Muscle layer of colon (tissue), 2 donors: ENCODE measurements around the gene MED31.
"Not testable (repeated sequence)": the region's sequence is repeated elsewhere in the genome, so short reads cannot be mapped to it uniquely, and the experiment has no call there.

ENCODE experiments used
- H3K27ac ChIP-seq: one replicate; pipeline ENCODE4 v1.7.0; 2013; ENCODE audit warnings: low read depth, mild to moderate bottlenecking, low read length, moderate library complexity
- H3K27me3 ChIP-seq, 2 donors: one replicate each; pipeline ENCODE4 v1.7.0; 2013; ENCODE audit warnings: low read length in 2 of 2, mild to moderate bottlenecking in 2 of 2; ENCODE audit not compliant: insufficient read depth in 2 of 2, control insufficient read depth in 1 of 2
- H3K36me3 ChIP-seq: one replicate; pipeline ENCODE4 v1.7.0; 2013; ENCODE audit warnings: mild to moderate bottlenecking, low read length; ENCODE audit not compliant: insufficient read depth
- H3K4me1 ChIP-seq: one replicate; pipeline ENCODE4 v1.7.0; 2013; ENCODE audit warnings: mild to moderate bottlenecking, low read length; ENCODE audit not compliant: insufficient read depth
- H3K4me3 ChIP-seq, 2 donors: one replicate each; pipeline ENCODE4 v1.7.0; 2013; ENCODE audit warnings: low read length in 2 of 2, low read depth in 1 of 2, mild to moderate bottlenecking in 1 of 2, moderate library complexity in 1 of 2
- H3K9ac ChIP-seq: one replicate; pipeline ENCODE4 v1.7.0; 2013; ENCODE audit warnings: low read length
- H3K9me3 ChIP-seq: one replicate; pipeline ENCODE4 v1.7.0; 2013; ENCODE audit warnings: mild to moderate bottlenecking, low read length
- donor health status: abdominal sarcoma.
- donor health status: Adenocarcinoma of cecum.

Gene MED31

DNA sequence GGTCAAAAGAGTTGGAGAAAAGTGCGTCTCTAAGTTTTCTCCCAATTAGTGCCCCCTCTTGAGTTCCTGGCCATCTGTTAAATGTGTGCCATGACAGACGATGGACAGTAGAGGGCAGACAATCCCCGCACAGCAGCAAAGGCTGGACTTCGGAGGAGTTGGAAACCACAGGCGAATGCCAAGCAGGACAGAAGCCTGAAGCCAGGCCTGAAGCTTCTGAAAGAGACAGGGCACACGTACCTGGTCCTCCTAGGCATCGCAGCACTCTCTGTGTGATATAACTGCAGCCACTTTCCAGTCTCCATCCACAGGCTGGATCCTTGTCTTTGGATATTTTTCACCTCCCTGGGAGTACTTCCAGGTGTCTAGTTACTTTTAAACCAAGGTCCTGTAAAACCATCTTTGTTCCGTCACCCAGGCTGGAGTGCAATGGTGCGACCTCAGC is 14.7 kb upstream of the MED31 start:
- Histone ChIP-seq H3K36me3 (no peaks in the 10 kb centered on the region), H3K27me3 (peaks cover 0 to 6% of the 10 kb centered on the region in 2 donors), H3K27ac (no peak overlapping the region), H3K4me3 (no peak overlapping the region), H3K9me3 (no peaks in the 10 kb centered on the region), H3K9ac (no peak overlapping the region), H3K4me1 (no peaks in the 10 kb centered on the region)

DNA sequence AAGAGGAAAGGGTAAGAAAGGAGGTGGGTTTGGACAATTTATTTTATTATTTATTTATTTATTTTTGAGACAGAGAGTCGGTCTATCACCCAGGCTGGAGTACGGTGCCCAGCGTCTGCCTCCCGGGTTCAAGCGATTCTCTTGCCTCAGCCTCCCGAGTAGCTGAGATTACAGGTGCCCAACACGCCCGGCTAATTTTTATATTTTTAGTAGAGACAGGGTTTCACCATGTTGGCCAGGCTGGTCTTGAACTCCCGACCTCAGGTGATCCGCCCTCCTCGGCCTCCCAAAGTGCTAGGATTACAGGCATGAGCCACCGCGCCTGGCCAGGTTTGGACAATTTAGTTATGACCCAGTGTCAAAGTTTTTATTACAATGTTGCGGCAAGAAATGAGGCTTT is 11.8 kb upstream of the MED31 start:
- not testable (repeated sequence) for H3K9me3 ChIP-seq, H3K9ac ChIP-seq, H3K36me3 ChIP-seq, H3K27ac ChIP-seq, H3K4me3 ChIP-seq, H3K4me1 ChIP-seq, H3K27me3 ChIP-seq

DNA sequence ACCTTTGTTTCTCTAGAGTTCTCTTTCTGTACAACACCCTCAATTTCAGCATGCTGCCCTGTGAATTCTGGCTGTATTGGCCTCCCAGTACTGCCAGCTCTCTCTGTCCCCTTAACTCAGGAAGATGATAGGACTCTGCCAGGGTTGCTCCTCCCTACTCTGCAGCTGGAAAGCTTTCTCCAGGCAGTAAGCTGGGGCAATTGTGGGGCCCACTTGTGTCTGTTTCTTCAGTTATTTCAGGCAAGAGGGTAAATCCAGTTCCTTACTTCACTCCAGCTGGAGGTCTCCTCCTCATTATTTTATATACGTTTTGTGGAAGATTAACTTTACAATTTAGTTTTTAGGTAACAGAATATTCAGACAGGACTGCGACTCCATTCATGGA is 10.1 kb upstream of the MED31 start:
- Histone ChIP-seq H3K27me3 (peaks cover 0 to 5% of the 10 kb centered on the region in 2 donors), H3K4me1 (no peaks in the 10 kb centered on the region), H3K9me3 (no peaks in the 10 kb centered on the region), H3K4me3 (no peak overlapping the region), H3K36me3 (no peaks in the 10 kb centered on the region), H3K9ac (no peak overlapping the region), H3K27ac (no peak overlapping the region)

DNA sequence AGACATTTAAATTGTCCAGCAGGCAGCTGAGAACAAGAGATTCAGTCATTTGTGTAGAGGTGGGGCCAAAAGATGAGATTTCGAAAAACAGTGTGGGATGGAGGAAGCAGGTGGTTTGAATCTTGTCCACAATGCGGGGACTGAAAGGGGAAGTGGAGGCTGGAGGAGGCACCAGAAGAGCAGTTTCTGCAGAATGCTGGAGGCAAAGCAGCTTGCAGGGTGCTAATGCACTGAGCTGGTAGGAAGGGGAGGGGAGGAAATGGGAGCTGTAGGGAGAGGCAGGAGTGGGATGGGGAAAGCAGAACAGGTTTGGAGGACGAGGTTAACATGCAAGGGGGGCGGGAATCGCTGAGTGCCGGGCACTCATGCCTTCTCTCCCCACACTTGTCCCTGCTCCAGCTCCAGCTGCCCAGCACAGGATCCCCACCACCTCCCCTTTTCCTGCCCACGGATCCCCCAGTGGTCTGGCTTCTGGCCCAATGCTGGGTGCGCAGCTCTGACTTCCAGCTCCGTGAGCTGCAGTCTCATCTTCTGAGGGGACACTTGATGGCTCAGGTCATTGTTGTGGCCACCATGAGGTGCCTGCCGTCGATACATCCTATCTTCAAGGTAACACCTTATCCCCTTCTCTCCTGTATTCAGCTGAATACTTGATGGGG is 9.5 kb upstream of the MED31 start:
- no peak overlapping the region for H3K27ac ChIP-seq
- H3K27me3 ChIP-seq = peaks cover 0 to 5% of the 10 kb centered on the region in 2 donors
- H3K4me1 ChIP-seq = no peaks in the 10 kb centered on the region
- H3K4me3 ChIP-seq = no peak overlapping the region
- H3K36me3 ChIP-seq = no peaks in the 10 kb centered on the region
- H3K9me3 ChIP-seq = no peaks in the 10 kb centered on the region
- no peak overlapping the region for H3K9ac ChIP-seq

DNA sequence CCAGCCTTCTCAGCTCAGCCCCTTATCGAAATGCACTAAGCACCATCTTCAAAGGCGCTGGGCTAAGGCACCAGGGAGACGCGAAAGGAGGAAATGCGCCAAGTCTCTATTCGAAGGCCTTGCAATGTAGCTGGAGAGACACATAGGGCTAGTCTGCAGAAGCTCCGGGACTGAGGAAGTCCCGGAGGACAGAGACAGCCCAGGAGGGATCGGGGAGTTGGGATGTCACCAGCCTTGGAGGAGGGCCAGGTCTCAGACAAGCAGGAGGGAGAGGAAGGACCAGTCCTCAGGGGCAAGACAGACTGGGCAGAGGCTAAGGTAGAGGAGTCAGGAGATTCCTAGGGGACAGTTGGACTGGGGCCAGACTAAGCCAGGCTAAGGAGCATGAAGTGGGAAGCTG is 8.7 kb upstream of the MED31 start:
- H3K27me3 ChIP-seq = peaks cover 4 to 10% of the 10 kb centered on the region in 2 donors
- H3K27ac ChIP-seq = no peak overlapping the region
- H3K9me3 ChIP-seq = no peaks in the 10 kb centered on the region
- no peaks in the 10 kb centered on the region for H3K4me1 ChIP-seq
- no peak overlapping the region for H3K4me3 ChIP-seq
- H3K9ac ChIP-seq = no peak overlapping the region
- H3K36me3 ChIP-seq = no peaks in the 10 kb centered on the region

DNA sequence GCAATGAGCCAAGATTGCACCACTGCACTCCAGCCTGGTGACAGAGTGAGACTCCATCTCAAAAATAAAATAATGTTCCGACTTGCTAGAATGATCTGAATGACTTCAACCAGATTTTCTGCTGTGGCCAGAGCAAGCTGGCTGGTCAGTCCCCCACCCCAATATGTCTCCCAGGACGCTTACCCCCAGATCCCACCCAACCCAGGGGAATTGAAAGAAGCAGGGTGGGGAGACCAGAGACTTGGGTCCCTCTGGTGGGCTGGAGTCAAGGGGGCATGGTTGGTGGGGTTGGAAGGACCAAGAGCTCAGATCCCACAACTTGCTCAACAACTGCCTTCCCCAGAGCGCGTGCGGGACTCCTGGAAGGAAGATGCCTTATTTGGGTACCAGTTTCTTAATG is 7.0 kb upstream of the MED31 start:
- not testable (repeated sequence) for H3K27ac ChIP-seq, H3K9me3 ChIP-seq, H3K9ac ChIP-seq, H3K36me3 ChIP-seq, H3K4me3 ChIP-seq, H3K4me1 ChIP-seq
- peaks cover 12 to 18% of the 10 kb centered on the region in 2 donors for H3K27me3 ChIP-seq

DNA sequence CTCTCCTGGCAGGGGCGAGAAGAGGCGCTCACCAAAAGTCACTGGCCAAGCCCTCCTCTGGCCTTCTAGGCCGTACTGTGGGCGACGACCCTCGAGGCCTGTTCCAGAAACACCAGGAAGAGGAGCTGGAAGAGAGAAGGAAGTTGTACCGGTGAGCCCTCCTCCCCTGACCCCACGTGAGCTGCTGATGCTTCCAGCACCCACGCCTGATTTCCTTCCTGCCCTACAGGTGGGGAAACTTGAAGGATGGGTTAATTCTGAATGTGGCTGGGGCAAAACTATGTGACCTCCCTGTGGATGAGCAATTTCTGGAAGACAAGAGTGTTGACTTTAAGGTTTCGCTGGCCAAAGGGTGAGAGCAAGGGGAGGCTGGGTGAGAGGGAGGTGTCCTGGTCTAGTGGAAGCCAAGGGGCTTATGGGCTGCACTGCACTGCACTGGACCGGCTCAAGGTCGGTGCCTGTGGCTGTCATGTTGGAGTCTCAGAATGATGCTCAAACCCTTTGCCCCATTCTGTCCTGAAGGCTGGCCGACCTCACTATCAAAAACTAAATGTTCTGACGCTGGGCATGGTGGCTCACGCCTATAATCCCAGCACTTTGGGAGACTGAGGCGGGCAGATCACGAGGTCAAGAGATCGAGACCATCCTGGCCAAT is 6.4 kb upstream of the MED31 start:
- H3K36me3 ChIP-seq = no peaks in the 10 kb centered on the region
- no peak overlapping the region for H3K9ac ChIP-seq
- peaks cover 12 to 18% of the 10 kb centered on the region in 2 donors for H3K27me3 ChIP-seq
- H3K9me3 ChIP-seq = no peaks in the 10 kb centered on the region
- H3K4me3 ChIP-seq = no peak overlapping the region
- no peak overlapping the region for H3K27ac ChIP-seq
- peaks cover under 1% of the 10 kb centered on the region for H3K4me1 ChIP-seq

DNA sequence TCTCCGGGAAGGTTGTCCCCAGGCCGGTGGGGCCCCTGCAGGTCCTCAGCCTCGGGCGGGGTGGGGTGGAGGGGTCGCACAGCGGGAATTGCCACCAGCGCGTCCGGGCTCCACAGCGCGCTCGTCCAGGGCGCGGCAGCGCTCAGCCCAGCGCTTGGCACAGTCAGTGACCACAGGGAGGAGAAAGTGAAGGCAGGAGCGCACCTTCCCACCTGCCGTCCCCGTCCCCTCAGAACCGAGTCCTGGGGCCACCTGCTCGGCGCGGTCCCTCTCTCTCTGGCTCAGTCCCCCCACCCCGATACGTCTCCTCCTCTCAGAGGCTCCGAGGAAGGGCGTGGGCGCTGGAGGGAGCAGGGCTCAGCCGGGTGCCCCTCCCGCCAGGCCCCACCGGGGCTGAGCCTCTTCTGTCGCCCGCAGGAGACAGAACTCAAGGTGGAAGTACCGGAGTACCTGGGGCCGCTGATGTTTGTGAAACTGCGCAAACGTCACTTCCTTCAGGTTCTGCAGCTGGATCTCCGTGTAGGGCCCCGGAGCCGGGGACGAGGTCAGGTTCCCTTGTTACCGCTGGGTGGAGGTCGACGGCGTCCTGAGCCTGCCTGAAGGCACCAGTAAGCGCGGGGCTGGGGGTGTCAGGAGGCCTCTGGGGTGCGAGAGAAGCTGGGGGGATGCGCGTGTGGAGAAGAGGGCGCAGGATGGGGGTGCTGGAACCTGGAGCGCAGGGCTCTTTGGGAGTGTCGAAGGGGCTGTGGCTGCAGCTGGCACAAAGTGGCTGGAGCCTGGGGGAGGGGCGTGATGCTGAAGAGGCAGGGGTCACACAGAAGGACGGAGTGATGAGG is 5.6 kb upstream of the MED31 start:
- not testable (repeated sequence) for H3K36me3 ChIP-seq, H3K4me3 ChIP-seq, H3K4me1 ChIP-seq, H3K9ac ChIP-seq, H3K27ac ChIP-seq, H3K9me3 ChIP-seq
- peaks cover 12 to 18% of the 10 kb centered on the region in 2 donors for H3K27me3 ChIP-seq

DNA sequence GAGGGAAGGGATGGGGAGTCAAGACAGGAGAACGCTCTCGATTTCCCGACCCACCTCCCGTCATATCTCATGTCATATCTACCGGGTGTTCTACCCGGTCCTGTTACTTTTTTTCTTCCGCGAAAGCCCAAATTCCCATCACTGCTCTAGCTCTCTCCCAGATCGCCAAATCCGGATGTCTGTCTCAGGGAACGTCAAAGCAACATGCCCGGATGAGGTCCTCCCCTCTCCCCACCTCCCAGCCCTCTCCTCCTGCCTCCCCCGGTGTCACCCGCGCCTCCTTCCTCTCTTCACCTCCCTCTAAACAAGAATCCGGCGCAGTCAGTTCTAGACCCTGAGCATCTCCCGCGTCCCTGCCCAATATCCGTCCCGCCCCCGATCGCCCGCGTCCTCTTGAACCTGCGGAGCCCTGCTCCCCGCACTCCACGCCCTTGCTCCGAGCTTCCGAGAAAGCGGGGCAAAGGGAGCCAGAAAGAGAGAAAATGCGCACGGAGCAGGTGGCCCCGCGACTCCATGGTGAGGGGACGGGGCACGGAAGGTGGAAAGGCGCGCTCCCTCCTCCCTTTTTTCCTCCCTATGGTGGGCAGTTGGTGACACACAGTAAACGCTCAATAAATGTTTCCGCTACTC is 4.4 kb upstream of the MED31 start:
- H3K9me3 ChIP-seq, H3K9ac ChIP-seq, H3K4me1 ChIP-seq, H3K27ac ChIP-seq, H3K4me3 ChIP-seq, H3K36me3 ChIP-seq: not testable (repeated sequence)
- peaks cover 12 to 18% of the 10 kb centered on the region in 2 donors for H3K27me3 ChIP-seq

DNA sequence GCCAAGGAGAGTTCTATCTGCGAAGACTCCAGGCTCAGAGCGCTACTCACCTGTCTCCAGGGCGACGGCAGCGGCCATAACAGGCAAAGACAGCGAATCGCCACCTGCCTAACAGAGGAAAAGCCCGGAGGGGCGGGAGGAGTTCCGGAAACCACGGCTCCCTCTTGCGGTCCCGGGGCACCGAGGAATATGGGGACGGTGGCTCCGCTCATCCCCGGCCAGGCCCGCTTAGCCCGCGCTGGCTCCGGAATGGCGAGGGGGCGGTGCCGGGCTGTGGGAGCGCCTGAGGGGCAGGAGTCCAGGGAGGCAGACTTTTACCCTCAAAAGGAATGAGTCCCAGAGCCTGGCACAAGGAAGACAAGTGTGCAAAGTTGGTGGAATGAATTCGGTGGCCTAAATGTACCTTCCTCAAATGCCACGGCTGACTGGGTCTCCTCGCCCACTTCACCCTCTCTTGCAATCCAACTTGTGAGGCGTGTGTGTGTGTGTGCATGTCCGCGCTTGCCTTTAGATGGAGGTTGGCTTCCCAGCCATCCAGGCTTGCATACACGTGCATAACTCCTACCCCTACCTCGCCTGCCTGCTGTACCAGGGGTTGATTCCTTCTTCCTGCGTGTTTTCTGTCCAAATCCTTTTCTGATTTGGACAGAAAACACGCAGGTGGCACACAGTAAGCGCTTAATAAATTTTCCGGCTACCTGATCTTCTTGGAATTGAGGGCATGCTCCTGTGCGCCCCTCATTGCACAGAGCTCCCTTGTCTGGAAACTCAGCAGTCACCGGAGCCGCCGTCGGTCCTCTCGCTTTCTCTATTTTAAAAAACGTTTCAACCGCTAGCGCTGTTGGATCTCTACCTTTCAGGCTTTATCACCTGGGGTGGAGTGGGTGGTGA is 3.7 kb upstream of the MED31 start:
- no peak overlapping the region for H3K4me3 ChIP-seq
- no peaks in the 10 kb centered on the region for H3K9me3 ChIP-seq
- no peak overlapping the region for H3K9ac ChIP-seq
- no peak overlapping the region for H3K27ac ChIP-seq
- H3K36me3 ChIP-seq = no peaks in the 10 kb centered on the region
- H3K4me1 ChIP-seq = peaks cover 14% of the 10 kb centered on the region
- peaks cover 12 to 18% of the 10 kb centered on the region in 2 donors for H3K27me3 ChIP-seq
